Measurements from ENCODE around the gene DNAI2.
"Not testable (repeated sequence)": the region's sequence is repeated elsewhere in the genome, so short reads cannot be mapped to it uniquely, and the experiment has no call there.

The DNAI2 gene

GRCh38 chr17:74276051-74276476, 2.0 kb downstream of the DNAI2 start:
- DNase-seq (ENCODE audit: low spot score), result no peak

GRCh38 chr17:74276541-74277009, 2.5 kb downstream of the DNAI2 start:
- no peak for DNase-seq (ENCODE audit: low spot score)

GRCh38 chr17:74277935-74278334, 3.9 kb downstream of the DNAI2 start:
- DNase-seq (ENCODE audit: low spot score), result no peak

GRCh38 chr17:74279617-74280016, 5.6 kb downstream of the DNAI2 start:
- DNase-seq (ENCODE audit: low spot score), result not testable (repeated sequence)

GRCh38 chr17:74280093-74280513, 6.1 kb downstream of the DNAI2 start:
- no peak for DNase-seq (ENCODE audit: low spot score)

- no peak for DNase-seq (ENCODE audit: low spot score)
Observed at GRCh38 chr17:74281799-74282198, 7.8 kb downstream of the DNAI2 start.

- DNase-seq (ENCODE audit: low spot score), result not testable (repeated sequence)
Observed at GRCh38 chr17:74282274-74282586, 8.2 kb downstream of the DNAI2 start.

GRCh38 chr17:74282587-74283370, 8.7 kb downstream of the DNAI2 start:
- no peak for DNase-seq (ENCODE audit: low spot score)

GRCh38 chr17:74283371-74283673, 9.3 kb downstream of the DNAI2 start:
- DNase-seq (ENCODE audit: low spot score), result no peak

- no peak for DNase-seq (ENCODE audit: low spot score)
Observed at GRCh38 chr17:74287031-74287602, 13.1 kb downstream of the DNAI2 start.

- DNase-seq (ENCODE audit: low spot score), result no peak
Observed at GRCh38 chr17:74288785-74289184, 14.8 kb downstream of the DNAI2 start.

- DNase-seq (ENCODE audit: low spot score), result no peak
Observed at GRCh38 chr17:74289688-74290087, 15.7 kb downstream of the DNAI2 start.

GRCh38 chr17:74290340-74290739, 16.3 kb downstream of the DNAI2 start:
- DNase-seq (ENCODE audit: low spot score), result no peak

- no peak for DNase-seq (ENCODE audit: low spot score)
Observed at GRCh38 chr17:74292495-74292894, 18.5 kb downstream of the DNAI2 start.

- no peak for DNase-seq (ENCODE audit: low spot score)
Observed at GRCh38 chr17:74295625-74296547, 21.9 kb downstream of the DNAI2 start.

GRCh38 chr17:74296548-74296936, 22.5 kb downstream of the DNAI2 start:
- peak; percentile 56 for DNase-seq (ENCODE audit: low spot score)

- no peak for DNase-seq (ENCODE audit: low spot score)
Observed at GRCh38 chr17:74297941-74298340, 23.9 kb downstream of the DNAI2 start.

GRCh38 chr17:74298778-74299177, 24.7 kb downstream of the DNAI2 start:
- DNase-seq (ENCODE audit: low spot score), result no peak

GRCh38 chr17:74299226-74300009, 25.4 kb downstream of the DNAI2 start:
- DNase-seq (ENCODE audit: low spot score), result no peak

- no peak for DNase-seq (ENCODE audit: low spot score)
Observed at GRCh38 chr17:74303305-74303704, 29.3 kb downstream of the DNAI2 start.

- no peak for DNase-seq (ENCODE audit: low spot score)
Observed at GRCh38 chr17:74304184-74304583, 30.1 kb downstream of the DNAI2 start.

All from AG20443 (cell line).